ACHN (cell line): ENCODE measurements around the gene UCN.

Experiments
- DNase-seq: peaks from one replicate; pipeline ENCODE4 v3.0.0-alpha.2; 2015
- in situ Hi-C: cut with HindIII; loops from 2 replicates; pipeline ENCODE4 v1.10.0; 2017; ENCODE audit warnings: low sequenced_read_pairs, low pct_ligation_motif_present, low pct_unique_long_range_greater_than_20kb

UCN gene

DNA sequence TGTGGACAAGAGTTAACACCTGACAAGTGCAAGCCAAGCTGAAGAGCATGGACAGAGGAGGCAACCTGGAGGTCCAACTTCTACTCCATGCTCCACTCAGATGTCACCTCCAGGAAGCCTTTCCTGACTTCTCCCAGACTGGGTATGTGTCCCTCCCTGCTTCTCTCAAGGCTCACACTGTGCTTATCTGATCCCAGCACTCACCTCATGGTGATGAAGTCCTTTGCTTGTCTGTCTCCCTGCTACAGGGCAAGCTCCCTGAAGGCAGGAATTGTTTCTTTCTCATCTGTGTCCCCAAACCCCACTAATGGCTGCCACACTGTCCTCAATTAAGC lies 42.7 kb downstream of the UCN start:
- DNase-seq, result no peak
- in situ Hi-C loops, result no loop called here

DNA sequence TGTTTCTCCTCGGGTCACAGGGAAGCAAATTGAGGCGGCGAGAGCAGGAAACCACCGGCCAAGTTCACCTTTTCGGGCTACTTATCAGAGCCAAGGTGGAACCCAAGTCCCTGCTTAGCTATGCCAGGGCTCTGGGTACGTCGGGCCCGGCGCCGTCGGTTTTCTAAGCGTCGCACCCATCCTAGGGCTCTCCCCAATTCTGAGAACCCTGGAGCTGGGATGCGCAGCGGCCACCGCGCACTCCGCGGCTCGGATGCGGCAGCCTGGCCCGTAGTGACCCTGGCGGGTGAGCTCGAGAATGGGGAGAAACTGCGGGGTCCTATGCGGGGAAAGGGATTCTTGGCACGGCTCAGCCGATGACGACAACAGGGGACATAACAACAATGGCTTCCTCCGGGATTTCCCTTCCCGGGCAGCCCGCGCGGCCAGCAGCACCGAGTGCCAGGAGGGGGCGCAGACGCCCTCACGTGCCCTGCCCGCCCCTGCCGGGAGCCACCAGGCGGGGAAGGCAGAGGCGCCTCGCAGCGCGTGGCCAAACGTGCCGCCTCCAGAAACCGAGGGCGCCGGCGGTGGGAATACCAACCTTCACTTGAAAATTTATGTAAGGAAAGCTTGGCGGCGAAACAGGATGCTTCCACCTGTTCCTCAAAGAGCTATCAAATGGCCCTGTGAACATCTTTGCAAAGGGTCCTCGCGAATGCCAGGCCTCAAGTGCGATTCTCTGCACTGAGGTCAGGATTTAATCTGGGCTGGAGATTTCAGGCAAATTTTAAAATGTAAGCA lies 43.3 kb downstream of the UCN start:
- in situ Hi-C loops, result no loop called here
- DNase-seq, result peak; percentile 74

DNA sequence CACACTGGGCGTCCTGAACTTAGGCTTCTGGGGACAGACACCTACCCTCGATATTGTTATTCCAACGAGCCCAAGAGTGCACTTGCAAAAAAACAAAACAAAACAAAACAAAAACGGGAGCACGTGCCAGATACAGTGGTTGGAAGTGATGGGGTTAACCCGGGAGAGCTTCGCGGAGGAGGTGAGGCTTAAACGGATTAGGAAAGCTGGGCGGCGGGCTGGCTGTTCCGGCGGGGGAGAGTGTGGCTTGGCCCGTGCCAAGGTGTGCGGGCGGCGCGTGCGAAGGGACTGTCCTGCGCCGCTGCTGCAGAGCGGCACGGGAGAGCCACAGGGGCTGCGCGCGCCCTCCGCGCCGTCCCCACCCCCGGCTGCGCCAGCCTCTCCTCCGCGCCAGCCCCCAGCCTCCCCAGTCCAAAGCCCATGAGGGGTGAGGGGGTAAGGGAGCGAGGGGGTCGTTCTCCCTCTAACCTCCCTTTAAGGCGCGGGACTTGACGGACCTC lies 43.9 kb downstream of the UCN start:
- in situ Hi-C loops, result no loop called here
- no peak for DNase-seq

DNA sequence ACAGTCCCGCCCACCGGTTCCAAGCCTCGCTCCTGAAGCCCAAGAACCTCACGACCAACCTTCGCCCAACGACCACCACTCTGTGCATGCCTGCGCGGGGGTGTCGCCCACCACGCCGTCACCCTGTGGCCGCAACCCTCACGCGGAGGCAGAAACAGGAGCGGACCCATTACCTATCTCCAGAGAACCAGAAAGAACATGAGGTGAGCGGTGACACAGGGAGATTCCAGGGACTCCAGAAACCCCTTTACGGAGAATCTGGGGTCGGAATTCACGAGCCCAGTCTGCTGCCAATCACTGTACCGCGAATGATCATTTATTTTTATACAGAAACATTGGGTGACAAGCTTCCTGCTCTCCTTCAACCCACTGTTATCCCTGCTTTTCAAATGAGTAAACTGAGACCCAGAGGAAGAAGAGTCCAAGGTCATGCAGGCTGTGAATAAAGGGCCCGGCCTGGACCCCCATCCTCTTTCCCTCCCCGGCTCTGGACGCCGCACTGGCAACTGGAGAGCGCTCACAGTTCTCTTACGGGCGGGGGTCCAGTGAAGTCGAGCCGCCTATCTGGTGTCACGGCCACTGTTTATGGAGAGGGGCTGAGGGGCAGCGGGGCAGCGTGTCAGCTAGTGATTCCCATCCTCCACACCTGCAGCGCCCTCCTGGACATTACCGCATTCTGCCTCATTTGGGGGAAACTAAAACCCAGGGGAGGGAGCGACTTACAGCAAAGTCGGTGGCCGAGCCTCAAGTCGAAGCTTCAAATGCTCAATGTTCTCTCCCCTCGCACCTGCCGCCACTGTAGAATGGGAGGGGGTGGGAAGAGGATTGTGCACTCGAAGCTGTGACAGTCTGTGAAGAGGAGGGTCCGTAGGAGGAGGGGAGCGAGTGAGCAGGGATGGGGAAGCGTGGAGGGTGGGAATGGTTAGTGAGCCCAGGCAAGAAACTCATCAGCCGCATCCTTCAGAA lies 44.7 kb downstream of the UCN start:
- DNase-seq, result no peak
- in situ Hi-C loops, result no loop called here

DNA sequence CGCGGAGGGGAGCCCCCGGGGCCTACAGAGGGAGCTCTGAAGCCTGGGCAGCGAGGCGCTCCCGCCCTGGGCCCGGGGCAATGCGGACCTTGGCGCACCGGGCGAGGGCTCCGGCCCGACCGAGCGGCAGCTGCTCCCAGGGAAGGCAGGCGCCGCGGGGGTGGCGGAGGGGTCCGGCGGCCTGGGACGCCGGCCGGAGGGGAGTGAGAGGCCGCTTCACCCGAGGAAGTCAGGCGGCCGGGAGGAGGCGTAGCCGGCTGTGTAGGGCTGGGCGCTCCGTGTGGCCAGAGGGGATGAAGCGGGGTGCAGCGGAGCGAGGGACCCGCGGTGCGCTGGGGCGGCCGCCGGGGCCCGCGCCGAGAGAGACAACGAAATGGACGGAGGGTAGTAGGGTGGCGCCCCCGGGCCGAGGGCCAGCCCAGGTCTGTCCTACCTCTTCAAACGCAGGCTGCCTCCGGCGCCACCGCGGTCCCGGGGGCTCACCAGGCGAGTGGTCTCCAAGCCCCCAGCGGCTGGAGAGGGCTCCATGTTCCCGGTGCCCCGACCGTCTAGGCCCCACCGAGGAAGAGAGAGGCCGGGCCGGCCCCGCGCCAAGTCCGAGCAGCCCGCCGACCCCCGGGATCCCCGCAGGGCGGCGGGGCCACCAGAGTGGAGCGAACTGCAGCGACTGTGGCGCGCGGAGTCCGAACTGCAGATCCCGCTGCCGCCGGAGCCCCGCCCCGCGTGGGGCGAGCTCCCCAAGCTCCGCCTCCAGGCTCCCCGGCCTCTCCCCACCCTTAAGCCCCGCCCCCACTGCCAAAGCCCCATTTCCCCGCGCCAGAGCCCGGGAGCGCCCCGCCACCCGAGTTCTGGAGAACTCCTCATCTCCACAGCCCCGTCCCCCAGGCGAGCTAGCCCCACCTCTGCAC lies 45.6 kb downstream of the UCN start, which contains the start of gene SLC30A3:
SLC30A3 (minus strand) TSS at position 669 of the 908 bp plus-strand sequence; CDS start at position 528, 141 bp downstream.
- DNase-seq, result peak; percentile 54
- in situ Hi-C loops, result no loop called here

DNA sequence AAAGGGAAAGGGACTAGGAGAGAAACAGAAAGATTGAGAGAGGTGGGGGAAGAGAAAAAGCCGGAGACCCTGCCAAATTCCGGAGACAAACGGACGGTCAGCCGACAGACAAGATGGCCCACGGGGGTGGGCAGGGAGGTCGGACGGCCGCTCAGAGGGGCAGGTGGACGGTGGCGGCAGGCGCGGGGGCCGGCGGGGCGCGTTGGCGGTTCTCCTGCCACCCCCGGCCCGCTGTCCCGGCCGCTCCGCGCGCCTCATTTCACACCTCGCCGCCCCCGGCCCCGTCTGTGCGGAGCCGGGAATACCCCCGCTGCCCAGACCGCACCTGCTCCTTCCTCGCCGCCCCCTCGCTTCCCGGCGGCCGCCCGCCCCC lies 46.3 kb downstream of the UCN start:
- DNase-seq, result no peak
- in situ Hi-C loops, result no loop called here

DNA sequence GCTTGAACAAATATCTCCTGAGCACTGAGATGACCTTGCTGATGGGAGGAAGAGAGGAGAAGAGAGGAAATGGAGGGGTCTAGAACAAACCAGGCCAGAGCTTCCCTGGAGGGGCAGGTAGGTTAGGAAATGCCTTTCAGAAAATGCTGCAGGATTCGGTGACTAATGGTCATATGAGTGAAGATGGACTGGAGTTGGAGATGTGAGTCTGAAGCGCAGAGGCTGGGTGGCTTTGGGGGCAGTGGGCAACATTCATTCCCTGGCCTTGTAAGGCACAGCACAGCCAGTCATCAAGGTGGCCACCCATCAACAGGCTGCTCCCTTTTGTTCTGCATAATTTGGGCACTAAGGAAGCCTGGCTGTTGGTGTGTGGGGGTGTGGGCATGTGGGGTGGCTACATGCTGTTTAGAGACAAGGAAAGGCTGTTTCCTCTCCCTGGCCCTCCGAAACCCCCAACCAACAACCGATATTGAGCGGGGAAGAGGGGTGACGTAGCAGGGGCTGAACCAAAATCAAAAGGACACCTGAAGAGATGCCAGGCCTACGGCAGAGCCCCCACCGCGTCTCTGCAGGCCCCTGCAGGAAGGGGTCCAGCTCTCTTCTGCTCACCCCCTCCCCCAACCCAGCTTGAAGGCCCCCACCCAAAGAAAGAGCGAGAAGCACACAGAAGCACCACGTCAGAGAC lies 46.9 kb downstream of the UCN start:
- in situ Hi-C loops, result no loop called here
- DNase-seq, result no peak

DNA sequence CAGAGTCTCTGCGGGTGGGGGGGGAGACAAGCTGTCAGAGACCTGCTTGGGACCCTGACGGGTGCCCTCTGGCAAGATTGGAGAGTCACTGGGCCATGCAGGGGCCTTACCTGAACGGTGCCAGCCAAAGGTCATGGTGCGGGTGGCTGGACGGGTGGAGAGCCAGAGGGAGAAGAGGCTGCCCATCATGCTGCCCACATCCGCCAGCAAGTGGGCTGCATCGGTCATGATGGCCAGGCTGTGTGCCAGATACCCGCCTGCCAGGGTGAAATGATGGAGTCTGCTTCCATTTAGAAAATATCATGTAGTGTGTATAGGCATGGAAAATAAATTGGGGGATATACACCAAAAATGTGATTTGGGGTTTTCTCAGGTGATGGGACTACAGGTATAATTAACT lies 50.2 kb downstream of the UCN start:
- in situ Hi-C loops, result no loop called here
- DNase-seq, result no peak
